COR-L47 (cell line): ENCODE results near the gene CDC14B.
A peak's percentile ranks its signal among the peaks of the same experiment; 100 is the strongest.
"Not testable (repeated sequence)": the region's sequence is repeated elsewhere in the genome, so short reads cannot be mapped to it uniquely, and the experiment has no call there.

Source experiments
- DNase-seq: peaks from one replicate; lab custom pipeline; 2025; lab: John Stamatoyannopoulos, UW

The CDC14B gene

GRCh38 chr9:96621618-96622017 is 2.0 kb upstream of the CDC14B start:
- no peak for DNase-seq

GRCh38 chr9:96620832-96621269 is 1.2 kb upstream of the CDC14B start:
- no peak for DNase-seq

- no peak for DNase-seq
Observed at GRCh38 chr9:96620181-96620514, 505 bp upstream of the CDC14B start.

GRCh38 chr9:96619124-96619465 is 548 bp downstream of the CDC14B start:
- no peak for DNase-seq

- peak; percentile 27 for DNase-seq
Observed at GRCh38 chr9:96618209-96619123, 1.2 kb downstream of the CDC14B start.

- DNase-seq: no peak
Observed at GRCh38 chr9:96617439-96618185, 2.0 kb downstream of the CDC14B start.

- DNase-seq: no peak
Observed at GRCh38 chr9:96616817-96617438, 2.7 kb downstream of the CDC14B start.

GRCh38 chr9:96615411-96615810 is 4.2 kb downstream of the CDC14B start:
- no peak for DNase-seq

GRCh38 chr9:96614664-96615063 is 5.0 kb downstream of the CDC14B start:
- not testable (repeated sequence) for DNase-seq

- DNase-seq: no peak
Observed at GRCh38 chr9:96612966-96613589, 6.6 kb downstream of the CDC14B start.

- peak; percentile 84 for DNase-seq
Observed at GRCh38 chr9:96612105-96612965, 7.3 kb downstream of the CDC14B start.

- DNase-seq: no peak
Observed at GRCh38 chr9:96611302-96611701, 8.3 kb downstream of the CDC14B start.

GRCh38 chr9:96609732-96610131 is 9.9 kb downstream of the CDC14B start:
- DNase-seq: no peak

GRCh38 chr9:96607971-96608370 is 11.7 kb downstream of the CDC14B start:
- DNase-seq: no peak

GRCh38 chr9:96605328-96605727 is 14.3 kb downstream of the CDC14B start:
- DNase-seq: no peak

- no peak for DNase-seq
Observed at GRCh38 chr9:96604004-96604319, 15.7 kb downstream of the CDC14B start.

- DNase-seq: no peak
Observed at GRCh38 chr9:96603305-96604003, 16.2 kb downstream of the CDC14B start.

- DNase-seq: no peak
Observed at GRCh38 chr9:96599298-96599697, 20.3 kb downstream of the CDC14B start.

- no peak for DNase-seq
Observed at GRCh38 chr9:96596601-96597111, 23.0 kb downstream of the CDC14B start.
